IPS-18c (cell line): ENCODE data around the gene CCDC12.
A peak's percentile ranks its signal among the peaks of the same experiment; 100 is the strongest.

Experiments used
- H3K4me3 ChIP-seq: 2 replicates; pipeline ENCODE4 v1.7.0; 2013; ENCODE audit warnings: low read depth, mild to moderate bottlenecking, low read length, moderate library complexity; ENCODE audit not compliant: insufficient read depth
- H3K9me3 ChIP-seq: one replicate; pipeline ENCODE4 v1.6.1; 2013; ENCODE audit warnings: mild to moderate bottlenecking, low read length, moderate library complexity; ENCODE audit not compliant: control insufficient read depth, insufficient read depth

CCDC12 gene

DNA sequence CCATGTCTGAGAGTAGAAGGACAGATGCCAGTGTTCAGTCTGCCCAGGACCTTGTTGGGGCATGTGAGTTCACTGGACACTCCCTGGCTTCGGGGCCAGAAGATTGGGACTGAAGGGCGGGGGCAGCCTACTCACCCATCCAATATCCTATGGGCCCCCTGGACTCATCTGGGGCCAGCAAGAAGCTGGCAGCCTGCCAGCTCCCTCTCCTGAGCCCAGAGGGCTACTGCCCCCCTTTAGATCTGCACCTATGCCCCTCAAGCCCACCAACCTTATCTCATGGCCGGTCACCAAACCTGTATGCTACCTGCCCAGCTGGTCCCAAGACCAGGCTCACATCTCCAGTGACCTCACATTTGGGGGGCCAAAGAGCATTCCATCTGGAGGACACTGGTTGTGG lies 90.9 kb downstream of the CCDC12 start:
- Histone ChIP-seq H3K4me3 (no peak overlapping the region), H3K9me3 (no peaks in the 10 kb centered on the region)

GRCh38 chr3:46884929-46885328 lies 91.6 kb downstream of the CCDC12 start:
- no peaks in the 10 kb centered on the region for H3K9me3 ChIP-seq

DNA sequence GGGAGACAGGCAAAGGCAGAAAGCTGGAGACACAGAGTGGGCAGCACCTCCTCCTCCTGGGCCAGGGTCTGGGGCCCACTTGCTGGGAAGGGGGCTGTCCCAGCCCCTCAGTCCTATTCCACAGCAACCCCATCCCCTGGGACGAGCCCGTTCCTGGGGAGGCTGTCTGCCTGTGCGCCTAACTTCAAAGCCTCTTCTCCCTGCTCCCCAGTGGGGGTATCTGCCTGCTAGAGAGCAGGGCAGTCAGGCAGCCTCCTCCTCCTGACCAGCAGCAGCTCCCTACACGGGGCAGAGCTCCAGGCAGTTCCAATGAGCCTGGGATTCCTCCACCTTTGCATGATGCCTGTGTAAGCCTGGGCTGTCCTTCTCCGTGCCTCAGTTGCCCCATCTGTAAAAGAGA lies 92.1 kb downstream of the CCDC12 start:
- Histone ChIP-seq H3K4me3 (peak overlapping the region; percentile 45; the same call in 1 of the 2 replicates), H3K9me3 (no peaks in the 10 kb centered on the region)

More at GRCh38 chr3:46884929-46885328, 91.6 kb downstream of the CCDC12 start:
- no peak overlapping the region for H3K4me3 ChIP-seq

- Histone ChIP-seq H3K9me3 (no peaks in the 10 kb centered on the region), H3K4me3 (peak overlapping the region; percentile 45)
Measured at GRCh38 chr3:46883830-46884185, 92.7 kb downstream of the CCDC12 start.

DNA sequence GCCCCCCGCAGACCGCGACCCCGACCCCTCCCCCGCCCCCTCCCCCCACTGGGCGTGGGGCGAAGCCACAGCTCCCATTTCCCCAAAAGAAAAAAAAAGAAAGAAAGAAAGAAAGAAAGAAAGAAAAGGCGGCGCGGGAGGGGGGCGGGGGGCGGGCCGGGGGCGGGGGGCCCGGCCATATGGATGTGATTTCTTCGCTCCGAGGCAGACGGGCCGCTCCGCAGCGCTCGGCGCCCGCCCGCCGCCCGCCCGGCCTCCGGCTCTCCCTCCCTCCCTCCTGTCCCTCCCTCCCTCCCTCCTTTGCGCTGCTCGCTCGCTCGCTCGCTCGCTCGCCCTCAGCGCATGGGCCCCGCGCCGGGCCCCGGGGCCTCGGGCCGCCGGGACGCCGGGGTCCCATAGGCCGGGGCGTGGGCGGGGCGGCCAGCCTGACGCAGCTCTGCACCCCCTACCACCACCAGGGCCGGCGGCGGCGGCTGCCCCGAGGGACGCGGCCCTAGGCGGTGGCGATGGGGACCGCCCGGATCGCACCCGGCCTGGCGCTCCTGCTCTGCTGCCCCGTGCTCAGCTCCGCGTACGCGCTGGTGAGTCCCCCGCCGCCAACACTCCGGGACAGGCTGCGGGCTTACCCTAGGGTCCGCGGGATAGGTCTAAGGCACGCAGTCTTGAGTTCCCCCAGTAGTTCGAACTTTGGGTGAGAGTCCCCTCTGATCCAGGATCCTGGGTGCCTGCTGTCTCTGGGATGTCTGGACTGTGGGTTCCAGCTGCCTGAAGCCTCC lies 93.3 kb downstream of the CCDC12 start:
- H3K4me3 ChIP-seq, result peak overlapping the region; percentile 67

GRCh38 chr3:46882377-46883053 lies 94.0 kb downstream of the CCDC12 start:
- H3K4me3 ChIP-seq, result peak overlapping the region; percentile 67
- no peaks in the 10 kb centered on the region for H3K9me3 ChIP-seq

More for the DNA sequence above, 93.3 kb downstream of the CCDC12 start:
- no peaks in the 10 kb centered on the region for H3K9me3 ChIP-seq

- H3K4me3 ChIP-seq, result peak overlapping the region; percentile 67
- H3K9me3 ChIP-seq, result no peaks in the 10 kb centered on the region
Measured at GRCh38 chr3:46881596-46882376, 94.8 kb downstream of the CCDC12 start.

- Histone ChIP-seq H3K9me3 (no peaks in the 10 kb centered on the region), H3K4me3 (peak overlapping the region; percentile 46)
Measured at GRCh38 chr3:46880884-46881595, 95.5 kb downstream of the CCDC12 start.

GRCh38 chr3:46878781-46879436 lies 97.6 kb downstream of the CCDC12 start:
- no peaks in the 10 kb centered on the region for H3K9me3 ChIP-seq
- no peak overlapping the region for H3K4me3 ChIP-seq

DNA sequence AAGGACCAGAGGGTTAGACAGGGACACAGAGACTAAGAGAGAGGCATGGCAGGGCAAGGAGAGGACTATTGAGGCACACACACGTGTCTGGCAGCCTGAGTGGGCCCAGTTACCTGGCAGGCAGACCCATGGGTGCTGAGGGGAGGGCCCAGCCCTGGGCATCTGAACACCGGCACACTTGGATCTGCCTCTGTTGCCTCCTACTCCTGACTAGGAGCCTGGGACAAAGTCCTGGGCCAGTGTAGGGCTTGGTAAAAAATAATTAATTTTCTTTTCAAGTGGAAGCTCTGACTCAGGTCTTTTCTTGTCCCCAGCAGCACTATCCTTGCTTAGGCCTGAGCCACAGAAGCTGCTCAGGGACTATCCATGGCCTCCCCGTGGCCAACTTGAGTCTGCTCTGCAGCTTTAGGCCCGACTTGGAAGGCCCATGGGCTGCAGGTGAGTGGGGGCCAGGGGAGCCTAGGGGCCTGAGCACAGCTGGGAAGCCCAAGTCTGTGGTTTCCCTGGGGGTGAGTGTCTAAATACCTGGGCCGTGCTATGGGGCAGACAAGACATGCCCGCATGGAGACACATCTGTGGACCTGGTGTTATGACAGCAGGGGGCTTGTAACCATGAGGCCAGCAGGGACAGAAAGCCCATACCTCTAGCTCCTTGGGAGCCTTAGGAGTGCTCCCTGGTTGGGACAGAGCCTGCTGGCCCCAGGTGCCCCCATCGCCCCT lies 99.0 kb downstream of the CCDC12 start, which contains the start of gene PTH1R:
Gene PTH1R, plus strand, starts transcription at position 316 of the 720 bp plus-strand sequence. CDS start 5,839 bp downstream, outside the sequence.
- no peaks in the 10 kb centered on the region for H3K9me3 ChIP-seq
- H3K4me3 ChIP-seq, result no peak within 1 kb of the TSS

- Histone ChIP-seq H3K4me3 (no peak overlapping the region), H3K9me3 (no peaks in the 10 kb centered on the region)
Measured at GRCh38 chr3:46876313-46877300, 99.9 kb downstream of the CCDC12 start.

GRCh38 chr3:46875560-46875959 lies 101.0 kb downstream of the CCDC12 start:
- no peaks in the 10 kb centered on the region for H3K9me3 ChIP-seq
- H3K4me3 ChIP-seq, result no peak overlapping the region

GRCh38 chr3:46874430-46874829 lies 102.1 kb downstream of the CCDC12 start:
- Histone ChIP-seq H3K4me3 (no peak overlapping the region), H3K9me3 (no peaks in the 10 kb centered on the region)

- H3K4me3 ChIP-seq, result no peak overlapping the region; the same call in 1 of the 2 replicates
Measured at GRCh38 chr3:46873521-46873920, 103.0 kb downstream of the CCDC12 start.

More at GRCh38 chr3:46873521-46873920, 103.0 kb downstream of the CCDC12 start:
- H3K9me3 ChIP-seq, result no peaks in the 10 kb centered on the region
